Suprapubic skin (tissue), 4 donors: Measurements from ENCODE around the gene CUL1.

Source experiments
- CTCF ChIP-seq, 2 donors: fragments of 200-600 bp in 1 of 2; fragments of 450-650 bp in 1 of 2; sonication (generic) in 1 of 2; IDR thresholded peaks; one replicate each; pipeline ENCODE4 v1.5.1; 2016 to 2019; ENCODE audit warnings: antibody characterized with exemption in 2 of 2, mild to moderate bottlenecking in 1 of 2, moderate library complexity in 1 of 2
- EP300 ChIP-seq: sonication (generic); formaldehyde crosslinking; IDR thresholded peaks from one replicate; pipeline ENCODE4 v1.6.1; 2017; ENCODE audit warnings: antibody characterized with exemption
- POLR2AphosphoS5 ChIP-seq, 3 donors: sonication (generic); formaldehyde crosslinking; IDR thresholded peaks; one replicate each; pipeline ENCODE4 v1.6.1; 2017; ENCODE audit warnings: antibody characterized with exemption in 3 of 3

- TF ChIP-seq EP300 (no peak), CTCF (IDR thresholded peaks at IDR 0.05) (no peak), POLR2AphosphoS5 (IDR thresholded peaks at IDR 0.05) (no peak)
Measured at GRCh38 chr7:148807436-148807835, 108.7 kb downstream of the CUL1 start.
